Cardiac septum (tissue), 1 donor: ENCODE measurements around the gene B9D1. TPM values are rescaled to one million over a fixed set of nuclear protein-coding genes. Genes with fewer than 3 reads are reported as not detected.

ENCODE experiments used
- DNase-seq: peaks from one replicate; pipeline ENCODE4 v3.0.0-alpha.2; 2020; ENCODE audit warnings: low spot score
- intact Hi-C: fragments of 100-400 bp; cut with DNase I; formaldehyde crosslinking; loops from one replicate; pipeline ENCODE4 v1.14.0; 2022
- long read RNA-seq: library from polyadenylated mRNA; unstranded; transcript quantifications from one replicate; pipeline ENCODE4 v2.0.0, GENCODE V29; 2021
- total RNA-seq: library from RNA; stranded (reverse); fragmentation: NEBNext Ultra II Directional; extraction: Animal tissue kit (Norgen Biotek cat#: 25700); gene quantifications from one replicate; pipeline ENCODE4 v1.2.1, GENCODE V29; 2021
- donor health status: DM: no; HTN: no; CAD: no.

The B9D1 gene
- total RNA-seq: 9.7 TPM
- long read RNA-seq, partial matches to known transcripts: 1 of 11 reads
- long read RNA-seq, other reads (novel, unspliced or antisense): 6 of 11 reads

DNA sequence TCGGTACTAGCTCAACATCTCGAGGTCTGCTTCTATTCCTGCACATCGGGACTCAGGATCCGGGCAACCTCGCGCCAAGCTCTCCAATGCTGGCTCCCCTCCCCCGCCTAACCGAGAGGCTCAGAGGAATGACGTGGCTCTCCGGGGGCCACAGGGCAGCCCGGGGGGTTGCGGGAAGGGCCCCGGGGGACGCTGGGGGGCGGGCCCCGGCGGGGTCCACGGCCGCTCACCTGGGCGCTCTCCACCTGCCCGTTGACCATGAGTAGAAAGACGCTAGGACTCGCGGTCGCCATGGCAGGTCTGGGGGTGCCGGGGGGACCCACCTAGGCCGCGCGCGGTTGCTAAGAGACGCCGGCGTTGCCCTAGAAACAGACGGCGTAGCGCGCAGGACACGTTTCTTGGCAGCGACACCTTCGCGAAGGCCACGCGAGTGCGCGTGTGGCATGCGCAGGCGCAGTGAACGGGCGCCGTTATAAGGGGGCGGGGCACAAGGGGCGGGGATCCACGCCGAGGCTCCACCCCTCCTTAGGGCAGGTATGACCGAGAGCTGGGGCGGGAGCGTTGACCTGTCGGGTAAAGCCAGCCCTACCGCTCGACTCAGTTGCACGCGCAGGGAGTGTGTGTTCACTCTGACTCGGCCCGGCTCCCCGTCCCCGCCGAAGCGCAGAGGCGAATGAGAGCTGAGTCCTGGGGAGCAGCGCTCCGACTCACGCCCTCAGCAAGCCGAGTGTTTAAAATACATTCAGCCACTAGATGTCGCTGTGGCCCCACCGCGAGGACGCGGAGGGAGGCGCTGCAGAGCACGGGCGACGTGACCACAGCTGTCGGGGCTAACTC lies at the start of gene B9D1:
TSS of gene B9D1 (minus strand) at position 447 of the 837 bp plus-strand sequence. CDS start at position 293, 154 bp downstream.
- intact Hi-C loops: loop anchor here (1.0 to 10.0 kb wide), 3 partner anchors 85 to 404 kb away; no protein-coding TSS in a partner anchor

DNA sequence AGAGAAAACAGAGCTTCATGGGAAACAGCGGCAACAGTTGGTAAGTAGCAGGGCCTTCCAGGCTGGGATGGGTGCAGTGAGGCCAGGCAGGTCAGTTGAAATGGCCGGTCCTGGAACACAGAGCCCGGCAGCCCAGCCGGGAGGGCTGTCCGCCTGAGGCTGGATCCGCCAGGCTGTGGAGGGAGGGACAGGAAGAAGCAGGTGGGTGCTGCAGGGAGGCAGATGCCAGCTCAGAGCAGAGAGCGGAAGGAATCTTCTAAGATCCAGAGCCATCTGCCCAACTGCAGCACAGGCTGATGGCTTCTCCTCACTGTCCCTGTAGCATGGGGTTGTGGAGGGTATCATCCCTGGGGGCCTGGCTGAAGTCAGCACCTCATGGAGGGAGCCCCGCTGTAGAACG lies 49.1 kb upstream of the B9D1 start:
- peak; percentile 57 for DNase-seq
- intact Hi-C loops: no loop called here

More for the DNA sequence above, at the start of gene B9D1:
- DNase-seq: peak; percentile 98

- peak; percentile 70 for DNase-seq
- intact Hi-C loops: no loop called here
Measured at GRCh38 chr17:19410875-19411620, 48.5 kb upstream of the B9D1 start, which contains the start of gene RNF112. RNF112 (plus strand) TSS chr17:19411232; CDS start chr17:19411409, 177 bp downstream.

DNA sequence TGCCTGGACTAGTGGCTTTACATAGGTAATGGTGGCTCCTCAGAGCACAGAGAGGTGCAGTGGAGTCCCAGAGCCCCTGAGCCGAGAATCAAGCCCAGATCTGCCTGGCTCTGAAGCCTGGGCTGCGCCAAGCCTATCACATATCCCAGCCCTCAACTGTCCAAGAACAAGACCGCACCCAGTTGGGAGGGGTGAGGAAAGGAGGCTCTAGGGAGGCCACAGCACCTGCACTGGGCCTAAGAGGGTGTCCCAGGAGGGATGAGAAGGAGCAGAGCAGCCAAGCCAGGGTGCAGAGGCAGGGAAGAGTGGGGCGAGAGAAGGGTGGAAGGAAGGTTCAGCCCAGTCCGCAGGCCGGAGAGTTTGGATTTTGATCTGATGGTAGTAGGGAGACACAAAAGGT lies 47.6 kb upstream of the B9D1 start:
- intact Hi-C loops: no loop called here
- peak; percentile 33 for DNase-seq

DNA sequence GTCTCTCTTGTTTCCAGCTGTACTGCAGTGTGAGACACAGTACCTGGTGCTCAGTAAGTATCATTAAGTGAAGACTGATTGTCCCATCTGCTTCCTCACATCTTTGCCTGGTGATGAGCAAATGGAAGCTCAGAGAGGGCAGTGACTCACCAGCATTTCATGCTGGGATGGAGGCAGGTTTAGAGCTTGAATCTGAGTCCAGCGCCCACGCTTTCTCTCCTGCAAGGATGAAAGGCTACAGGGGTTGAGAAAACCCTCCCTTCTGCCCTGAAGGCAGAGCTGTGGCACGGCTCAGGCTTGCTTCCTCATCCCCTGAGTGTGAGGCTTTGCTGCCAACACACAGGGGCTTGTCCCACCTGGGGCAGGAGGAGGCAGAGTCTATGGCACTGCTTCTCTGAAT lies 47.0 kb upstream of the B9D1 start:
- DNase-seq: peak; percentile 36
- intact Hi-C loops: loop anchor here (5.0 kb wide), 1 partner anchor 42 kb away; no protein-coding TSS in a partner anchor

DNA sequence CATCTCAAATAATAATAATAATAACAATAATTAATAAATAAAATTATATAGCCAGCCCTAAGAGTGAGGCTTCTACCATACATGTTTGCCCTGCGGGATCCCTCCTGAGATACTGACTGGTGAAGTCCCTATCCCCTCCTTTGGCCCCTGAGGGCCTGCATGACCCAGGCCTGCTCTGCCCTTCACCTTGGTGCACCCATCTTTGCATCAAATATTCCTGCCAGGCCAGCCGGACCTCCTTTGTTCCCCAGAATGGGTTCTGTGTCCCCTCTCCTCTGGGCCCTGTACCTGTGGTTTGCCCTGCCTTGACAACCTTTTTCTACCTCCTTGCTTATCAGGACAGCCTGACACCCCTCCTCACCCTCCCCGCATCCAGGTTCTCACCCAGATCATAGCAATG lies 46.5 kb upstream of the B9D1 start:
- intact Hi-C loops: loop anchor here (5.0 kb wide), 1 partner anchor 42 kb away; no protein-coding TSS in a partner anchor
- peak; percentile 15 for DNase-seq

GRCh38 chr17:19408346-19408710 lies 45.8 kb upstream of the B9D1 start:
- no peak for DNase-seq
- intact Hi-C loops: loop anchor here (5.0 kb wide), 1 partner anchor 41 kb away; no protein-coding TSS in a partner anchor

- peak; percentile 41 for DNase-seq
- intact Hi-C loops: loop anchor here (5.0 kb wide), 1 partner anchor 40 kb away; no protein-coding TSS in a partner anchor
Measured at GRCh38 chr17:19407601-19408345, 45.2 kb upstream of the B9D1 start.

DNA sequence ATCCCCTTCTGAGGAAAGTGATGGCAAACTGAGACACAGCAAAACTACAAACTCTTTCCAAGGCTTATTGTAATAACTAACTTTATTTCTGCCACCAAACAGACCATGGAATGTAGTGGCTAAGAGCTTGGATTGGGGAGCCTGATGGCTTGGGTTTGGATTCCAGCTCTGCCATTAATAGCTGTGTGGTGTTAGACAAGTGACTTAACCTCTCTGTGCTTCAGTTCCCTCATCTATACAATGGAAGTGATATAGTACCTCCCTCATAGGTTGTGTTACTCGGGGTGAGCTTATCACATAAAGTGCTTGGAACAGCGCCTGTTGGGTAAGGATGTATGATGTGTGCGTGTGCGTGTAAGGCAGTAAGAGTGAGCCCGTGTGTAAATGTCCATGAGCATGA lies 42.6 kb upstream of the B9D1 start:
- DNase-seq: peak; percentile 5
- intact Hi-C loops: loop anchor here (5.0 kb wide), 1 partner anchor 38 kb away; no protein-coding TSS in a partner anchor

GRCh38 chr17:19404264-19404663 lies 41.7 kb upstream of the B9D1 start:
- no peak for DNase-seq
- intact Hi-C loops: no loop called here

- intact Hi-C loops: no loop called here
- peak; percentile 50 for DNase-seq
Measured at GRCh38 chr17:19403021-19403420, 40.5 kb upstream of the B9D1 start.

GRCh38 chr17:19402171-19402570 lies 39.6 kb upstream of the B9D1 start:
- DNase-seq: no peak
- intact Hi-C loops: no loop called here

DNA sequence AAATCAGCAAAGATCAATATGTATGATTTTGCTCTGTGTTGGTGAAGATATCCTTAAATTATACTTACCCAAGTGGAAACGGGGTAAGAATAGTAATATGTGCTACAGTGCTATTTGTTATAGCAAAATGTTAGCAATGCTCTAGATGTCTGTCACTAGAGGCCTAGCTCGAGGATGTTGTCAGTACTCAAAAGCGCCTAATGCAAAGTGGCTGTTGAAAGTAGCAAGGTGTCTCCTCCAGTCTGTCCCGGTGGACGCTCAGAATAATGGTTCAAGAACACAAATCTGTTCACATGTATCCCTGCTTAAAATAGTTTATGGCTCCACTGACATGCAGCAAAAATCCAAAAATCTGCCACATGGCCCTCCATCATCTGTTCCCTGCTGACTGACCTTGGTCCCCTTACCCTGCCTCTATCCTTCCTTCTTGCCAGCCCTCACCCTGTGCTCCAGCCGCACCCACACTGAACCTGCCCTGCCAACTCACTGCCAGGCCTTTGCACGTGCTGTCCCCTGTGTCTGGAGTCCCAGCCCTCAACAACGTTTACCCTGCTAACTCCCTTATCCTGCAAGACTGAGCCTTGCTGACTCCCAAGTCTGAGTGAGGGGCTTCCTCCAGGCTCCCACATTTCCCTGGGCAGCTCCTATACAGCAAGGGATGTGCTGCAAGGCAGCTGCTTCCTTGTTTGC lies 38.9 kb upstream of the B9D1 start:
- intact Hi-C loops: no loop called here

GRCh38 chr17:19399750-19400450 lies 37.4 kb upstream of the B9D1 start:
- DNase-seq: peak; percentile 26
- intact Hi-C loops: no loop called here

More for the DNA sequence above, 38.9 kb upstream of the B9D1 start:
- DNase-seq: peak; percentile 44

DNA sequence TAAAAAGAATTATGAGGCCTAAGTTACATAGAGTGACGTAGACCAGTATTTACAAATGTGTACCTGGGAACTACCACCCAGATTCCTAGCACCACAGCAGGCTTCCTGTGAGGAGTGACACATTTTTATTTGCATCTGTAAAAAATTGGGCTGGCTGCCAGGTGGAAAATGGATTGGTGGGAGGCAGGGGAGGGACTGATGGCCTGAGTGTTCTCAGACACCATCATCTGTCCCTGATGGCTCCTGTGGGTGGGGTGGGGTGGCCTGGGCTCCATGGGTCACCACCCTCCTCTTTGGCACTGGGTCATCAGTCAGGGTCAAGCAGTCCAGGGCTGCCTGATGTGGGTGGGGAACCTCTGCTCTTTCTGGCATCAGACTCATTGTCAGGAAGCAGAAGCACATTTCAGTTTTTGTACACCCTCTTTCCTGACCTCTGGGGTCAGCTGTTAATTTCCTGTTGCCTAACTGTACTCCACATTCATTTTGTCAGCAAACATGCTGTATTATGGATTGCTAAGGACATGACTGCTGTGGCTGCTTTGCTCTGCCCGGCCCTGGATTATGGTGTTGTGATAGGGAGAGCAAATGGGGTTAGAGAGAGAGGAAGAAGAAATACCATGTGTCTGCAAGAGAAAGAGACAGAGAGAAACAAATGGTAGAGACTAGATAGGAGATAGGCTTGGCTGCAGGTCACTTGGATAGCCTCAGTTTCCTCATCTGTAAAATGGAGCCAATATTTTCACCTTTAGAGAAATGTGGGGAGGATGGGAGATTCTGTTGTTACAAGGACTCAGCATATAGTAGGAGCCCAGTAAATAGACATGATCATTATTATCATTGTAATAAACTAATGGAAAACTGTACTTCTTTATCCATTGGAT lies 36.0 kb upstream of the B9D1 start:
- peak; percentile 66 for DNase-seq
- intact Hi-C loops: no loop called here

- intact Hi-C loops: no loop called here
- DNase-seq: peak; percentile 39
Measured at GRCh38 chr17:19397556-19398041, 35.1 kb upstream of the B9D1 start.

DNA sequence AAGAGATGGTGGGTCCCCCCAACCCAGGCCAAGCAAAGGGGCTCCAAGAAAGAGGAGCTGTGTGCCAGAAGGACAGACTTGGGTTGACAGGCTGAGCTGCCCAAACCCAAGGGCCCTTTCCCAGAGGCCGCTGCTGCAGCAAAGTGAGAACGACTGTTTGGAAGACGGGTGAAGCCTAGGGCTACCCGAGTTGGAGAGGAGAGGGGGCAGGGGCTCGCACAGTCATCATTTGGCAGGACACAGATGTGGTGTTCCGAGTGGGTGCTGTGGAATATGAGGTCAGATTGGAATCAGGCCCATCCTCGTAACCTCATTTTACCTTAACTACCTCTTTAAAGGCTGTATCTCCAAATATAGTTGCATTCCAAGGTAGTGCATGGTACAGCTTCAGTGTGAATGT lies 29.8 kb upstream of the B9D1 start:
- peak; percentile 29 for DNase-seq
- intact Hi-C loops: no loop called here
